GM08714 (cell line): ENCODE measurements around the gene CEACAM16.
A peak's percentile ranks its signal among the peaks of the same experiment; 100 is the strongest.

Experiments
- H3K4me3 ChIP-seq: fragments of 200-500 bp; sonication (Bioruptor generic); 2 replicates; pipeline ENCODE4 v1.5.1; 2014; ENCODE audit warnings: mild to moderate bottlenecking, low read length, inconsistent platforms
- ZNF274 ChIP-seq: IDR thresholded peaks from 2 replicates; pipeline ENCODE4 v1.6.1; 2012; ENCODE audit warnings: mild to moderate bottlenecking, low read depth, low read length

The CEACAM16 gene

GRCh38 chr19:44737238-44738071 is 38.5 kb downstream of the CEACAM16 start:
- H3K4me3 ChIP-seq: no peak overlapping the region
- no peak for TF ChIP-seq ZNF274

- TF ChIP-seq ZNF274: no peak
- no peak overlapping the region for H3K4me3 ChIP-seq
Measured at GRCh38 chr19:44738136-44738535, 39.2 kb downstream of the CEACAM16 start.

GRCh38 chr19:44738603-44739558 is 39.9 kb downstream of the CEACAM16 start:
- TF ChIP-seq ZNF274: no peak
- H3K4me3 ChIP-seq: no peak overlapping the region

GRCh38 chr19:44740351-44740824 is 41.4 kb downstream of the CEACAM16 start:
- TF ChIP-seq ZNF274: no peak
- no peak overlapping the region for H3K4me3 ChIP-seq

- TF ChIP-seq ZNF274: no peak
- no peak overlapping the region for H3K4me3 ChIP-seq
Measured at GRCh38 chr19:44741258-44741731, 42.3 kb downstream of the CEACAM16 start.

GRCh38 chr19:44741841-44742329 is 42.9 kb downstream of the CEACAM16 start:
- no peak for TF ChIP-seq ZNF274
- H3K4me3 ChIP-seq: no peak overlapping the region

GRCh38 chr19:44742330-44743061 is 43.5 kb downstream of the CEACAM16 start:
- H3K4me3 ChIP-seq: no peak overlapping the region

GRCh38 chr19:44744871-44745332 is 46.0 kb downstream of the CEACAM16 start:
- TF ChIP-seq ZNF274: no peak
- no peak overlapping the region for H3K4me3 ChIP-seq

More at GRCh38 chr19:44742330-44743061, 43.5 kb downstream of the CEACAM16 start:
- TF ChIP-seq ZNF274: no peak

GRCh38 chr19:44745341-44745831 is 46.4 kb downstream of the CEACAM16 start:
- H3K4me3 ChIP-seq: no peak overlapping the region
- TF ChIP-seq ZNF274: no peak

GRCh38 chr19:44745887-44746600 is 47.1 kb downstream of the CEACAM16 start:
- TF ChIP-seq ZNF274: no peak
- H3K4me3 ChIP-seq: no peak overlapping the region

- no peak for TF ChIP-seq ZNF274
- no peak overlapping the region for H3K4me3 ChIP-seq
Measured at GRCh38 chr19:44746616-44746945, 47.6 kb downstream of the CEACAM16 start.

- H3K4me3 ChIP-seq: peak overlapping the region; percentile 76
- no peak for TF ChIP-seq ZNF274
Measured at GRCh38 chr19:44746946-44747738, 48.2 kb downstream of the CEACAM16 start.
